ENCODE measurements around the gene PLA2G4D. TPM values are rescaled to one million over a fixed set of nuclear protein-coding genes. Genes with fewer than 3 reads are reported as not detected.

PLA2G4D gene
- polyA plus RNA-seq, 1 donor from 2014 or later = not detected

DNA sequence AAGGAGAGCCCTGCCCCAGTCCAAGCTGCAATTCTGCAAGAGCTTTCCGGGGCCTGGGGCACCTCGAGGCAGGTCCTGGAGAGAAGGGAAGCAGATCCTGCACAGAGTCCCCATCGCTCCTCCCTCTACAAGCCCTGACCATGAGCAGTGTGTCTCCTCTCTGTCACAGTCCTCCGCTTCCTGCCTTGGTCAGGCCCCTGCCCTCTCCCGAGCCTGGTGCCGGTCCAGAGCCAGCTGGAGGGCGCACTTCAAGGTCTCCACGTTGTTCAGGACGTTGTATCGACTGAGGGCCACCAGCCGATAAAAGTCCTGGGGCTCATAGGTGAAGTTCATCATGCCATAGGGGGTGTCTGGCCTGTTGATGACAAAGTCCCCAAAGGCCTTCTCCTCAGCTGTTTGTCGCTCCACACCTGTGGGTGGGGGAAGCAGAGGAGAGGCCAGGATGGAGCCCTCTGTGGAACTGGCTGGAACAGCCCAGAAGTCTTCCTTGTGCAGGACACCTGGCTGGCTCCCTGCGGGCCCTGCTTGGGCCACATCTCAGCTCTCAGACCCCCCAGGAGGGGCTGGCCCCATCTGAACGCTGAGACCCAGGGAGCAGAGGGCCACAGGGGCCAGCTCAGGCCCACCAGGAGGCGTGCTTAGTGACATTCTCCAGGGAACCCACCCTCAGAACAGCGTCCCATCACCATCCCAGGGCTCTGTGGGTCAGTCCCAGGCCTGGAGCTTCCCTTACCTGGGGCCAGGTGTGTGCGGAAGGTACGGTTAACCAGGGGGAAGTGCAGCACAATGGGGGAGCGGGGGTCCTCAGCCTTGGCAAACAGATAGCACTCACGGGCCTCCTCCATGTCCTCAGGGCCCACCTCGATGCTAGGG is 47.7 kb upstream of the PLA2G4D start:
- Histone ChIP-seq H3K27me3 (ENCODE audit: insufficient read depth, low read depth, low read length) (no peaks in the 10 kb centered on the region), H3K9me3 (ENCODE audit: low read length) (no peaks in the 10 kb centered on the region), H3K79me2 (replicated peaks; ENCODE audit: insufficient read depth, low read length) (no peaks in the 10 kb centered on the region), H3F3A (ENCODE audit: insufficient read depth, low read length, poor library complexity, severe bottlenecking) (no peaks in the 10 kb centered on the region), H3K9me2 (ENCODE audit: insufficient read depth, low read length) (no peaks in the 10 kb centered on the region), H3K4me3 (ENCODE audit: low read length) (no peak overlapping the region), H3K9ac (ENCODE audit: low read length) (no peak overlapping the region), H3K27ac (ENCODE audit: low read length) (no peak overlapping the region), H4K20me1 (ENCODE audit: insufficient read depth) (no peaks in the 10 kb centered on the region), H3K36me3 (ENCODE audit: insufficient read depth, low read length) (no peaks in the 10 kb centered on the region), H2AFZ (ENCODE audit: low read depth, low read length) (no peak overlapping the region), H3K4me2 (ENCODE audit: low read length) (no peak overlapping the region)
- TF ChIP-seq, protein P1, sequence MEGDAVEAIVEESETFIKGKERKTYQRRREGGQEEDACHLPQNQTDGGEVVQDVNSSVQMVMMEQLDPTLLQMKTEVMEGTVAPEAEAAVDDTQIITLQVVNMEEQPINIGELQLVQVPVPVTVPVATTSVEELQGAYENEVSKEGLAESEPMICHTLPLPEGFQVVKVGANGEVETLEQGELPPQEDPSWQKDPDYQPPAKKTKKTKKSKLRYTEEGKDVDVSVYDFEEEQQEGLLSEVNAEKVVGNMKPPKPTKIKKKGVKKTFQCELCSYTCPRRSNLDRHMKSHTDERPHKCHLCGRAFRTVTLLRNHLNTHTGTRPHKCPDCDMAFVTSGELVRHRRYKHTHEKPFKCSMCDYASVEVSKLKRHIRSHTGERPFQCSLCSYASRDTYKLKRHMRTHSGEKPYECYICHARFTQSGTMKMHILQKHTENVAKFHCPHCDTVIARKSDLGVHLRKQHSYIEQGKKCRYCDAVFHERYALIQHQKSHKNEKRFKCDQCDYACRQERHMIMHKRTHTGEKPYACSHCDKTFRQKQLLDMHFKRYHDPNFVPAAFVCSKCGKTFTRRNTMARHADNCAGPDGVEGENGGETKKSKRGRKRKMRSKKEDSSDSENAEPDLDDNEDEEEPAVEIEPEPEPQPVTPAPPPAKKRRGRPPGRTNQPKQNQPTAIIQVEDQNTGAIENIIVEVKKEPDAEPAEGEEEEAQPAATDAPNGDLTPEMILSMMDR (IDR thresholded peaks at IDR 0.05; ENCODE audit: poor library complexity, severe bottlenecking) = no peak
- TF ChIP-seq POLR2AphosphoS5 (IDR thresholded peaks at IDR 0.05) = no peak
- no peak for TF ChIP-seq EZH2 (IDR thresholded peaks at IDR 0.05; ENCODE audit: borderline replicate concordance, insufficient read depth, low read length, poor library complexity, severe bottlenecking)
- TF ChIP-seq, protein P2, sequence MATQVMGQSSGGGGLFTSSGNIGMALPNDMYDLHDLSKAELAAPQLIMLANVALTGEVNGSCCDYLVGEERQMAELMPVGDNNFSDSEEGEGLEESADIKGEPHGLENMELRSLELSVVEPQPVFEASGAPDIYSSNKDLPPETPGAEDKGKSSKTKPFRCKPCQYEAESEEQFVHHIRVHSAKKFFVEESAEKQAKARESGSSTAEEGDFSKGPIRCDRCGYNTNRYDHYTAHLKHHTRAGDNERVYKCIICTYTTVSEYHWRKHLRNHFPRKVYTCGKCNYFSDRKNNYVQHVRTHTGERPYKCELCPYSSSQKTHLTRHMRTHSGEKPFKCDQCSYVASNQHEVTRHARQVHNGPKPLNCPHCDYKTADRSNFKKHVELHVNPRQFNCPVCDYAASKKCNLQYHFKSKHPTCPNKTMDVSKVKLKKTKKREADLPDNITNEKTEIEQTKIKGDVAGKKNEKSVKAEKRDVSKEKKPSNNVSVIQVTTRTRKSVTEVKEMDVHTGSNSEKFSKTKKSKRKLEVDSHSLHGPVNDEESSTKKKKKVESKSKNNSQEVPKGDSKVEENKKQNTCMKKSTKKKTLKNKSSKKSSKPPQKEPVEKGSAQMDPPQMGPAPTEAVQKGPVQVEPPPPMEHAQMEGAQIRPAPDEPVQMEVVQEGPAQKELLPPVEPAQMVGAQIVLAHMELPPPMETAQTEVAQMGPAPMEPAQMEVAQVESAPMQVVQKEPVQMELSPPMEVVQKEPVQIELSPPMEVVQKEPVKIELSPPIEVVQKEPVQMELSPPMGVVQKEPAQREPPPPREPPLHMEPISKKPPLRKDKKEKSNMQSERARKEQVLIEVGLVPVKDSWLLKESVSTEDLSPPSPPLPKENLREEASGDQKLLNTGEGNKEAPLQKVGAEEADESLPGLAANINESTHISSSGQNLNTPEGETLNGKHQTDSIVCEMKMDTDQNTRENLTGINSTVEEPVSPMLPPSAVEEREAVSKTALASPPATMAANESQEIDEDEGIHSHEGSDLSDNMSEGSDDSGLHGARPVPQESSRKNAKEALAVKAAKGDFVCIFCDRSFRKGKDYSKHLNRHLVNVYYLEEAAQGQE (IDR thresholded peaks at IDR 0.05; ENCODE audit: borderline replicate concordance) = no peak
- no peak for TF ChIP-seq SMC3 (conservative IDR thresholded peaks at IDR 0.05; ENCODE audit: poor library complexity)
- no peak for TF ChIP-seq RAD21 (conservative IDR thresholded peaks at IDR 0.05)
- TF ChIP-seq MXI1 (conservative IDR thresholded peaks at IDR 0.05; ENCODE audit: poor library complexity, severe bottlenecking) = no peak
- TF ChIP-seq TAF1 (IDR thresholded peaks at IDR 0.05; ENCODE audit: low read depth) = no peak

DNA sequence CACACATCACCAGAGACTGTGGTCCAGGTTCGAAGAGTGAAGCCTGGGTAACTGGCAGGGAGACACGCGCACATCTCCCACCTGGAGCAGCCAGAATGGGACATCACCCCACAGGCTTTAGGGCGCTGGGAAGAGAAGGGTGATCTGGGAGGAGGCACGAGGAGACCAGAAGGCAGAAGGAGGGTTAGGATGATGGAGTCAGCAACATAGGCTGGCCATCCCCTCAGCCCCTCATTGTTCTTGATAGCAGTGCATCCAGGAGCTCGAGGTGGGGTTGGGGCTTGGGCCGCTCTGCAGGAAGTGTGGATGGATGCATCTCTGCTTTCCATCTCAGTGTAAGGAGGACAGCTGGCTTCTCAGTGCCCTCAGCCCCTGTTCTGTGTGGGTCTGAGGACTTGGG is 46.9 kb upstream of the PLA2G4D start:
- no peak overlapping the region for H3K27ac ChIP-seq (ENCODE audit: low read length)
- H3K9me2 ChIP-seq (ENCODE audit: insufficient read depth, low read length) = no peaks in the 10 kb centered on the region
- H3K27me3 ChIP-seq (ENCODE audit: insufficient read depth, low read depth, low read length) = no peaks in the 10 kb centered on the region
- H3K9me3 ChIP-seq (ENCODE audit: low read length) = no peaks in the 10 kb centered on the region
- H3K9ac ChIP-seq (ENCODE audit: low read length) = no peak overlapping the region
- no peaks in the 10 kb centered on the region for H3K36me3 ChIP-seq (ENCODE audit: insufficient read depth, low read length)
- no peaks in the 10 kb centered on the region for H3F3A ChIP-seq (ENCODE audit: insufficient read depth, low read length, poor library complexity, severe bottlenecking)
- H2AFZ ChIP-seq (ENCODE audit: low read depth, low read length) = no peak overlapping the region
- H3K4me2 ChIP-seq (ENCODE audit: low read length) = no peak overlapping the region
- no peak overlapping the region for H3K4me3 ChIP-seq (ENCODE audit: low read length)
- H3K79me2 ChIP-seq (replicated peaks; ENCODE audit: insufficient read depth, low read length) = no peaks in the 10 kb centered on the region
- TF ChIP-seq EZH2 (IDR thresholded peaks at IDR 0.05; ENCODE audit: borderline replicate concordance, insufficient read depth, low read length, poor library complexity, severe bottlenecking) = no peak
- TF ChIP-seq TAF1 (IDR thresholded peaks at IDR 0.05; ENCODE audit: low read depth) = no peak
- TF ChIP-seq SMC3 (conservative IDR thresholded peaks at IDR 0.05; ENCODE audit: poor library complexity) = no peak
- TF ChIP-seq, protein P2 (IDR thresholded peaks at IDR 0.05; ENCODE audit: borderline replicate concordance) = no peak
- TF ChIP-seq RAD21 (conservative IDR thresholded peaks at IDR 0.05) = no peak
- no peak for TF ChIP-seq EP300 (conservative IDR thresholded peaks at IDR 0.05; ENCODE audit: poor library complexity, severe bottlenecking)
- no peak for TF ChIP-seq MXI1 (conservative IDR thresholded peaks at IDR 0.05; ENCODE audit: poor library complexity, severe bottlenecking)
- no peak for TF ChIP-seq POLR2AphosphoS5 (IDR thresholded peaks at IDR 0.05)
- TF ChIP-seq, protein P1 (IDR thresholded peaks at IDR 0.05; ENCODE audit: poor library complexity, severe bottlenecking) = no peak
- no peaks in the 10 kb centered on the region for H4K20me1 ChIP-seq (ENCODE audit: insufficient read depth)
